ENCODE data around the gene SEC16A.

GRCh38 chr9:136424750-136425362, 58.0 kb downstream of the SEC16A start:
- TF ChIP-seq CTCF (conservative IDR thresholded peaks at IDR 0.05 in 1 of 2, IDR thresholded peaks at IDR 0.05 in 1 of 2; ENCODE audit: extremely low read depth in 1 of 2, insufficient read depth in 1 of 2, low read depth in 1 of 2, low read length in 2 of 2), result no peak
- TF ChIP-seq EZH2 (IDR thresholded peaks at IDR 0.05; ENCODE audit: borderline replicate concordance, low read length), result no peak
